K562 (cell line): ENCODE measurements around the gene KLK14. TPM values are rescaled to one million over a fixed set of nuclear protein-coding genes. Genes with fewer than 3 reads are reported as not detected.

Source experiments
- ATAC-seq: fragments of 200-7000 bp; cut with Tn5 transposase; 3 replicates; pipeline ENCODE4 v1.9.1; 2020; ENCODE audit warnings: moderate library complexity
- BruUV-seq: library from RNA; stranded (reverse); fragments of 400-500 nt; replicated peaks from 2 replicates; lab custom pipeline; 2021; lab: Mats Ljungman, UMichigan
- CTCF ChIA-PET: fragments of 300-600 bp; formaldehyde crosslinking; extraction: SDS; loops from one replicate; lab custom pipeline; 2021; ENCODE audit warnings: low intra/inter-chr PET ratio; lab: Yijun Ruan, JAX
- POLR2A ChIA-PET: fragments of 300-600, 350-650 bp; sonication (Branson Sonifier 250); formaldehyde crosslinking; extraction: SDS; loops from one replicate; lab custom pipeline; 2021; ENCODE audit warnings: antibody characterized with exemption, inconsistent platforms; lab: Yijun Ruan, JAX
- DNase-seq, 4 experiments: peaks; one replicate each; pipeline versions ENCODE4 v3.0.0 to v3.0.0-alpha.2; 2011 to 2018; ENCODE audit warnings: low spot score in 3 of 4, mixed read lengths in 3 of 4; ENCODE audit errors: extremely low read depth in 1 of 4
- FAIRE-seq: peaks from 2 replicates; lab custom pipeline; 2011; peaks lifted over from hg19 to GRCh38; lab: Jason Lieb, UNC
- H2AFZ ChIP-seq: 2 replicates; pipeline ENCODE4 v1.6.0; 2011; ENCODE audit warnings: low read depth, low read length, control low read depth, inconsistent platforms
- H3K27ac ChIP-seq: fragments of 200-600 bp; 3 replicates; pipeline ENCODE4 v1.8.0; 2011; ENCODE audit warnings: low read depth, mild to moderate bottlenecking, control low read depth, inconsistent platforms, low read length, moderate library complexity, mixed read lengths; ENCODE audit errors: extremely low read depth
- H3K27me3 ChIP-seq, 2 experiments: fragments of 300-600 bp in 1 of 2; 2 replicates in 1 of 2; 3 replicates in 1 of 2; pipeline versions ENCODE4 v1.6.0 to v1.8.0; 2011; ENCODE audit warnings: inconsistent platforms in 2 of 2, low read length in 2 of 2, mild to moderate bottlenecking in 1 of 2, mixed read lengths in 1 of 2, moderate library complexity in 1 of 2; ENCODE audit not compliant: control insufficient read depth in 2 of 2, insufficient read depth in 2 of 2
- H3K36me3 ChIP-seq: fragments of 300-600 bp; 3 replicates; pipeline ENCODE4 v1.8.0; 2011; ENCODE audit warnings: mild to moderate bottlenecking, low read length, inconsistent platforms; ENCODE audit not compliant: control insufficient read depth, insufficient read depth
- H3K4me1 ChIP-seq, 2 experiments: fragments of 200-600 bp in 1 of 2; replicated peaks in 1 of 2; 2 replicates in 1 of 2; 3 replicates in 1 of 2; pipeline versions ENCODE4 v1.5.1 to v1.8.0; 2011; ENCODE audit warnings: inconsistent platforms in 2 of 2, low read length in 2 of 2, mild to moderate bottlenecking in 1 of 2, mixed read lengths in 1 of 2, moderate library complexity in 1 of 2; ENCODE audit not compliant: control insufficient read depth in 2 of 2, insufficient read depth in 2 of 2
- H3K4me2 ChIP-seq: 2 replicates; pipeline ENCODE4 v1.6.1; 2011; ENCODE audit warnings: low read length, control low read depth, inconsistent platforms, mixed read lengths; ENCODE audit not compliant: insufficient read depth
- H3K4me3 ChIP-seq: fragments of 200-600 bp; sonication (generic), shearing (Covaris generic); 2 replicates; pipeline ENCODE4 v1.5.1; 2016; ENCODE audit warnings: control low read depth, inconsistent platforms
- H3K79me2 ChIP-seq: fragments of 200-600 bp; 3 replicates; pipeline ENCODE4 v1.8.0; 2011; ENCODE audit warnings: low read length, inconsistent platforms; ENCODE audit not compliant: control insufficient read depth, insufficient read depth
- H3K9ac ChIP-seq, 2 experiments: 2 replicates each; pipeline versions ENCODE4 v1.6.0 to v1.6.1; 2011; ENCODE audit warnings: low read depth in 2 of 2, low read length in 2 of 2, control low read depth in 1 of 2, inconsistent platforms in 1 of 2, mild to moderate bottlenecking in 1 of 2, mixed read lengths in 1 of 2; ENCODE audit not compliant: insufficient read depth in 1 of 2
- H3K9me1 ChIP-seq: one replicate; pipeline ENCODE4 v1.6.0; 2011; ENCODE audit warnings: inconsistent platforms, mild to moderate bottlenecking, low read length, moderate library complexity; ENCODE audit not compliant: control insufficient read depth, insufficient read depth
- H3K9me3 ChIP-seq: replicated peaks from 2 replicates; pipeline ENCODE4 v1.5.1; 2011; ENCODE audit warnings: low read depth, low read length, inconsistent platforms; ENCODE audit not compliant: control insufficient read depth, insufficient read depth
- H4K20me1 ChIP-seq: replicated peaks from 2 replicates; pipeline ENCODE4 v1.6.1; 2011; ENCODE audit warnings: low read length, inconsistent platforms, mixed read lengths; ENCODE audit not compliant: control insufficient read depth, insufficient read depth
- CBFA2T2 ChIP-seq: fragments of 450-650 bp; conservative IDR thresholded peaks from 2 replicates; pipeline ENCODE4 v1.6.1; 2017; ENCODE audit warnings: mild to moderate bottlenecking
- GTF3C2 ChIP-seq: IDR thresholded peaks from 3 replicates; pipeline ENCODE4 v1.6.1; 2011; ENCODE audit warnings: borderline replicate concordance, mild to moderate bottlenecking, moderate library complexity; ENCODE audit not compliant: insufficient read length; ENCODE audit errors: extremely low read depth
- NFIC ChIP-seq: fragments of 450-650 bp; IDR thresholded peaks from 2 replicates; pipeline ENCODE4 v1.6.1; 2017; ENCODE audit warnings: mild to moderate bottlenecking, inconsistent platforms
- SRSF3 ChIP-seq: fragments of 200-400 bp; formaldehyde crosslinking; IDR thresholded peaks from 2 replicates; pipeline ENCODE4 v1.6.1; 2016; ENCODE audit warnings: mild to moderate bottlenecking, low read length, moderate library complexity; ENCODE audit not compliant: insufficient read depth
- WGBS: fragments of 100-300 bp; shearing (Covaris generic); methylation state at CpG from one replicate; pipeline ENCODE4 v1.1.6; 2016; ENCODE audit warnings: low coverage, mixed read lengths; ENCODE audit not compliant: insufficient coverage; ENCODE audit errors: missing lambda C conversion rate; 5-methylcytosine and 5-hydroxymethylcytosine counted together
- in situ Hi-C: fragments of 300-500 bp; cut with MboI; formaldehyde crosslinking; loops from 4 replicates; pipeline ENCODE4 v1.15.0; 2018; ENCODE audit warnings: inconsistent platforms, mixed read lengths
- intact Hi-C: fragments of 100-400 bp; cut with micrococcal nuclease; formaldehyde crosslinking; loops from 2 replicates; pipeline ENCODE4 v1.14.2; 2022
- polyA plus RNA-seq, 8 experiments: library from polyadenylated mRNA; depleted of rRNA in 4 of 8; stranded (reverse) in 5 of 8; unstranded in 3 of 8; fragments of >200 nt; fragmentation: Nextera tagmentation in 2 of 8; fragmentation: Illumina TruSeq in 1 of 8; extraction: Ambion mirVana in 2 of 8; extraction: Trizol in 1 of 8; gene quantifications; 2 replicates each; pipeline versions ENCODE4 v1.2.1 to v1.2.3, GENCODE V29; 2011 to 2014; ENCODE audit warnings: inconsistent platforms in 1 of 8, missing spikeins in 1 of 8
- total RNA-seq, 7 experiments: library from RNA; depleted of rRNA in 6 of 7; stranded (reverse); fragments of >200 nt in 6 of 7; fragmentation: Illumina TruSeq in 2 of 7; extraction: Trizol in 2 of 7; gene quantifications; 2 replicates each; pipeline versions ENCODE4 v1.2.1 to v1.2.3, GENCODE V29; 2011 to 2021; ENCODE audit warnings: low replicate concordance in 1 of 7

The KLK14 gene
- total and polyA plus RNA-seq, 9 of the 15 experiments (the other 6 are each of a cell fraction or from before 2014, with no cell fraction given), result not detected

- intact Hi-C loops, result no loop called here
- H3K27me3 ChIP-seq, result no peaks in the 10 kb centered on the region
- DNase-seq, result no peak
- H3K79me2 ChIP-seq, result peaks cover 8% of the 10 kb centered on the region; the same call in 1 of the 3 replicates
- WGBS, result 73% methylated on average over 3 of the region's 3 CpGs
- H3K27ac ChIP-seq, result no peak overlapping the region
- in situ Hi-C loops, result no loop called here
- peaks cover 5% of the 10 kb centered on the region for H3K9me1 ChIP-seq
- no peak for ATAC-seq
- no peak overlapping the region for H3K4me2 ChIP-seq
- no peak overlapping the region for H2AFZ ChIP-seq
- no peak for TF ChIP-seq GTF3C2
- TF ChIP-seq CBFA2T2, result no peak
- no peak for TF ChIP-seq NFIC
- TF ChIP-seq SRSF3, result no peak
- H3K9me3 ChIP-seq, result no peaks in the 10 kb centered on the region
- H3K4me3 ChIP-seq, result no peak overlapping the region
- no peak for FAIRE-seq
- BruUV-seq, result no TSS peak
- ChIA-PET POLR2A (no interaction called here), CTCF (no interaction called here)
- peaks cover 0 to 4% of the 10 kb centered on the region in 2 experiments; a peak in 1 of 5 replicates for H3K4me1 ChIP-seq
- H4K20me1 ChIP-seq, result peaks cover 8% of the 10 kb centered on the region
- H3K9ac ChIP-seq, result no peak overlapping the region
- H3K36me3 ChIP-seq, result peaks cover 42% of the 10 kb centered on the region; the same call in 2 of the 3 replicates
Measured at GRCh38 chr19:51100601-51101000, 17.9 kb upstream of the KLK14 start.
